ENCODE measurements around the gene CDYL2. TPM values are rescaled to one million over a fixed set of nuclear protein-coding genes. Genes with fewer than 3 reads are reported as not detected.

The CDYL2 gene
- total RNA-seq, 1 donor from 2014 or later = 3.0 TPM

GRCh38 chr16:80746231-80746630, 58.2 kb downstream of the CDYL2 start:
- no peaks in the 10 kb centered on the region for H3K9me3 Mint-ChIP-seq
- no peak overlapping the region for H3K27ac Mint-ChIP-seq
- H3K4me3 Mint-ChIP-seq = no peak overlapping the region
- peaks cover 2% of the 10 kb centered on the region for H3K27me3 Mint-ChIP-seq (ENCODE audit: low read depth)
- no peak for DNase-seq (ENCODE audit: low spot score in 2 of 2, unreplicated experiment in 2 of 2)
- TF ChIP-seq CTCF (IDR thresholded peaks at IDR 0.05; ENCODE audit: unreplicated experiment) = no peak
- no peaks in the 10 kb centered on the region for H3K36me3 Mint-ChIP-seq
- no peaks in the 10 kb centered on the region for H3K4me1 Mint-ChIP-seq

- peaks cover 6% of the 10 kb centered on the region for H3K9me3 Mint-ChIP-seq
- no peak for TF ChIP-seq CTCF (IDR thresholded peaks at IDR 0.05; ENCODE audit: unreplicated experiment)
- no peaks in the 10 kb centered on the region for H3K27me3 Mint-ChIP-seq (ENCODE audit: low read depth)
These were observed 59.5 kb downstream of the CDYL2 start for GRCh38 chr16:80744856-80745255.

GRCh38 chr16:80743772-80744171, 60.6 kb downstream of the CDYL2 start:
- Mint-ChIP-seq H3K36me3 (no peaks in the 10 kb centered on the region), H3K27ac (no peak overlapping the region)
- TF ChIP-seq CTCF (IDR thresholded peaks at IDR 0.05; ENCODE audit: unreplicated experiment) = no peak

More at GRCh38 chr16:80744856-80745255, 59.5 kb downstream of the CDYL2 start:
- H3K4me1 Mint-ChIP-seq = no peaks in the 10 kb centered on the region
- DNase-seq (ENCODE audit: low spot score in 2 of 2, unreplicated experiment in 2 of 2) = no peak
- H3K36me3 Mint-ChIP-seq = no peaks in the 10 kb centered on the region
- no peak overlapping the region for H3K27ac Mint-ChIP-seq
- H3K4me3 Mint-ChIP-seq = no peak overlapping the region

GRCh38 chr16:80743273-80743672, 61.1 kb downstream of the CDYL2 start:
- H3K27ac Mint-ChIP-seq = no peak overlapping the region
- no peak overlapping the region for H3K4me3 Mint-ChIP-seq
- TF ChIP-seq CTCF (IDR thresholded peaks at IDR 0.05; ENCODE audit: unreplicated experiment) = no peak
- no peak for DNase-seq (ENCODE audit: low spot score in 2 of 2, unreplicated experiment in 2 of 2)
- H3K36me3 Mint-ChIP-seq = no peaks in the 10 kb centered on the region
- H3K9me3 Mint-ChIP-seq = peaks cover 15% of the 10 kb centered on the region
- no peaks in the 10 kb centered on the region for H3K4me1 Mint-ChIP-seq
- no peaks in the 10 kb centered on the region for H3K27me3 Mint-ChIP-seq (ENCODE audit: low read depth)

More at GRCh38 chr16:80743772-80744171, 60.6 kb downstream of the CDYL2 start:
- Mint-ChIP-seq H3K4me1 (no peaks in the 10 kb centered on the region), H3K27me3 (ENCODE audit: low read depth) (no peaks in the 10 kb centered on the region), H3K9me3 (peaks cover 15% of the 10 kb centered on the region), H3K4me3 (no peak overlapping the region)
- DNase-seq (ENCODE audit: low spot score in 2 of 2, unreplicated experiment in 2 of 2) = no peak

GRCh38 chr16:80742331-80742730, 62.1 kb downstream of the CDYL2 start:
- Mint-ChIP-seq H3K27ac (no peak overlapping the region), H3K27me3 (ENCODE audit: low read depth) (no peaks in the 10 kb centered on the region), H3K9me3 (peaks cover 15% of the 10 kb centered on the region), H3K4me1 (no peaks in the 10 kb centered on the region), H3K36me3 (no peaks in the 10 kb centered on the region), H3K4me3 (no peak overlapping the region)
- no peak for TF ChIP-seq CTCF (IDR thresholded peaks at IDR 0.05; ENCODE audit: unreplicated experiment)
- no peak for DNase-seq (ENCODE audit: low spot score in 2 of 2, unreplicated experiment in 2 of 2)

GRCh38 chr16:80741724-80742123, 62.7 kb downstream of the CDYL2 start:
- Mint-ChIP-seq H3K27me3 (ENCODE audit: low read depth) (no peaks in the 10 kb centered on the region), H3K9me3 (peaks cover 15% of the 10 kb centered on the region), H3K36me3 (no peaks in the 10 kb centered on the region), H3K4me3 (no peak overlapping the region), H3K27ac (no peak overlapping the region), H3K4me1 (no peaks in the 10 kb centered on the region)
- no peak for DNase-seq (ENCODE audit: low spot score in 2 of 2, unreplicated experiment in 2 of 2)
- no peak for TF ChIP-seq CTCF (IDR thresholded peaks at IDR 0.05; ENCODE audit: unreplicated experiment)
